Spinal cord (tissue), 10 donors: ENCODE data around the gene DISP2. TPM values are rescaled to one million over a fixed set of nuclear protein-coding genes. Genes with fewer than 3 reads are reported as not detected.
A peak's percentile ranks its signal among the peaks of the same experiment; 100 is the strongest.

ENCODE experiments used
- DNase-seq, 6 donors: peaks; one replicate each; pipeline versions ENCODE4 v3.0.0 to v3.0.0-alpha.2; 2013 to 2015; ENCODE audit warnings: low spot score in 6 of 6, low read depth in 4 of 6
- H3K27ac ChIP-seq: one replicate; pipeline ENCODE4 v1.5.1; 2013; ENCODE audit warnings: low read depth, low read length, control low read depth
- H3K27me3 ChIP-seq: one replicate; pipeline ENCODE4 v1.6.1; 2013; ENCODE audit warnings: low read length; ENCODE audit not compliant: control insufficient read depth, insufficient read depth
- H3K36me3 ChIP-seq: one replicate; pipeline ENCODE4 v1.6.1; 2013; ENCODE audit warnings: low read length; ENCODE audit not compliant: control insufficient read depth, insufficient read depth
- H3K4me1 ChIP-seq: one replicate; pipeline ENCODE4 v1.6.1; 2013; ENCODE audit warnings: low read length; ENCODE audit not compliant: control insufficient read depth, insufficient read depth
- H3K4me3 ChIP-seq: one replicate; pipeline ENCODE4 v1.5.1; 2013; ENCODE audit warnings: low read depth, low read length, control low read depth
- H3K9me3 ChIP-seq: one replicate; pipeline ENCODE4 v1.6.1; 2013; ENCODE audit warnings: low read length; ENCODE audit not compliant: control insufficient read depth, insufficient read depth
- WGBS: methylation state at CpG from one replicate; pipeline ENCODE4 v1.1.5; 2013; ENCODE audit warnings: missing lambda C conversion rate; ENCODE audit not compliant: insufficient coverage; 5-methylcytosine and 5-hydroxymethylcytosine counted together
- polyA plus RNA-seq, 2 donors: library from polyadenylated mRNA; unstranded; fragments of 120-200 nt; gene quantifications; one replicate each; pipeline ENCODE4 v1.2.1, GENCODE V29; 2013; ENCODE audit not compliant: insufficient read length in 2 of 2
- total RNA-seq, 2 donors: library from RNA; depleted of rRNA in 1 of 2; stranded (reverse); fragments of 120-200 nt in 1 of 2; fragments of >200 nt in 1 of 2; gene quantifications; one replicate each; pipeline versions ENCODE4 v1.2.3 to v1.2.4, GENCODE V29; 2013 to 2014
- donor health status: healthy.

The DISP2 gene
- total and polyA plus RNA-seq, 4 donors = 7.8 to 43.8 (median 20.9) TPM

DNA sequence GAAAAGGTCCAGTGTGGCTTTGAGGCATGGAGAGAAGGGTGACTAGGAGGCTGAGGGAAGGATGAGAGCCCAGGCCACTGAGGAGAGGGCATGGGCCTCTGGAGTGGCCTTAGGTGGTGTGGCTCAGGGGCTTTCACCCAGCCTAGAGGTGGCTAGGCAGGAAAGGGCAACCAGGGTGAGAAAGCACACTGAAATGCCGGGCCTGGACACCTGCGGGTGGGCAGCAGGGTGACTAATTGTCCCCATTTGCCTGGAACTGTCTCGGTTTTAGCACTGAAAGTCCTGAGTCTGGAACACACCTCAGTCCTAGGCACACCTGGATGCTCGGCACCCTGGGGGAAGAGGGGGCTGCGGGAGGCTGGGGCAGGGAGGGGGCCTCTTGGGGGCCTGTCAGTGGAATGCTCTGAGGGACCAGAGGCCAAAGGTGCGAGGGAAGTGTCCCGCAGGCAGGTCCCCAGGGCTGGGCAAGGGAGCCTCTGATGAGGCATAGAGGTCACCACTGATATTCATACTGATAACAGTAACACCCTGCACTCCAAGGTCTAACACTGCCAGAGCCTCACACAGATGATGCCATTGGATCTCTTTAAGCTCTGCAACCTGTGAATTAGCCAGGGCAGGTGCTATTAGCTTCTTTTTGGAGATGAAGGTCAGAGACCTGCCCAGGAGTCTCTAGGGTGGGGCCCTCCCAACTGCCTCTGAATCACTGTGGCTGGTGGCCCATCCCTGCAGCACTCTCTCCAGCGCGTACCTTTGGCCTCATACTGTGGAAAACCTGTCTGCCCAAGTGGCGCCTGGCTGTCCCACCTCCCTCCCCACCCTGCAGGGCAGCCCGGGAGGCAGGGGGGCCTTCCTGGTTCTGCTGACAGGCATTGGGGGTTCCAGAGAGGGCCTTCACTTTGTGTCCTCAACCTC is 10.2 kb upstream of the DISP2 start:
- no peak for DNase-seq
- Histone ChIP-seq H3K27me3 (no peaks in the 10 kb centered on the region), H3K9me3 (no peaks in the 10 kb centered on the region), H3K27ac (no peak overlapping the region), H3K4me3 (no peak overlapping the region), H3K36me3 (no peaks in the 10 kb centered on the region), H3K4me1 (peaks cover 19% of the 10 kb centered on the region)
- WGBS = 91% methylated on average over 11 of the region's 11 CpGs

DNA sequence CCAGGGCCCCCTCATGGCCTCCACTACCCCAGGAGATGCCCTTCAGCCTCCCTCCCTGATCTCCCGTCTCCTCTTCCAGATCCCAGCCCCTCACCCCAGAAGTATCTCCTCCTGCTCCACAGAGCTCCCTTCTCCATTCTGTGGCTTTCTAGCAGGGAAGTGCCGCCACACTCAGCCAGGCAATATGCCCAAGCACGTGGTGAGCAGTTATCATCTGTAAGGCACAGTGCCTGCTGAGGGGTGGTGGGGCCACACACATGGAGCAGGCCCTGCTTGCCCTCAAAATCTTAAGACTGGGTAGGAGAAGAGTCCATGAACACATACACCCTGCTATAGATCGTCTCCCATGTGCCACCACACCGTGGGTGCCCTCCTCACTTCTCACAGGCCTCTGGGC is 9.5 kb upstream of the DISP2 start:
- H3K36me3 ChIP-seq = no peaks in the 10 kb centered on the region
- H3K4me3 ChIP-seq = no peak overlapping the region
- no peak for DNase-seq
- no peaks in the 10 kb centered on the region for H3K9me3 ChIP-seq
- peaks cover 14% of the 10 kb centered on the region for H3K4me1 ChIP-seq
- no peaks in the 10 kb centered on the region for H3K27me3 ChIP-seq
- no peak overlapping the region for H3K27ac ChIP-seq
- 93% methylated on average over 4 of the region's 5 CpGs for WGBS

DNA sequence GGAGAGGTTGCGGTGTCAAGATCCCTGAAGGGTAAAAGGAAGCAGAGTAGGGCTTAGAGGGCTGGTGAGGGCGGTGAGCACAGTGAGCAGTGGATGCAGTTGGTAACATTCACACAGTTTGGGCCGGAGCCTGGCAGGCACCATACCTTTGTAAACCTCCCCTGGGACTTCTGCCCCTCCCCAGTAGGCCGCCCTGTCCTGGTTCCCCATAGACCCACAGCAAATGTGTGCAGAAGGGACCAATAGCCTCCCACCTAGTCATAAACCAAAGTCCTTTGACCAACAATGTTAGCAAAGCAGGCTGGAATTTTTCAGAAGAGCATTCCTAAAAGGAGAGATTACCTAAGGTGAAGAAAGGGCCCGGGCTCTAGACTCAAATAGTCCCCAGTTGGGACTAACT is 8.9 kb upstream of the DISP2 start:
- H3K27ac ChIP-seq = no peak overlapping the region
- 94% methylated on average over 4 of the region's 5 CpGs for WGBS

DNA sequence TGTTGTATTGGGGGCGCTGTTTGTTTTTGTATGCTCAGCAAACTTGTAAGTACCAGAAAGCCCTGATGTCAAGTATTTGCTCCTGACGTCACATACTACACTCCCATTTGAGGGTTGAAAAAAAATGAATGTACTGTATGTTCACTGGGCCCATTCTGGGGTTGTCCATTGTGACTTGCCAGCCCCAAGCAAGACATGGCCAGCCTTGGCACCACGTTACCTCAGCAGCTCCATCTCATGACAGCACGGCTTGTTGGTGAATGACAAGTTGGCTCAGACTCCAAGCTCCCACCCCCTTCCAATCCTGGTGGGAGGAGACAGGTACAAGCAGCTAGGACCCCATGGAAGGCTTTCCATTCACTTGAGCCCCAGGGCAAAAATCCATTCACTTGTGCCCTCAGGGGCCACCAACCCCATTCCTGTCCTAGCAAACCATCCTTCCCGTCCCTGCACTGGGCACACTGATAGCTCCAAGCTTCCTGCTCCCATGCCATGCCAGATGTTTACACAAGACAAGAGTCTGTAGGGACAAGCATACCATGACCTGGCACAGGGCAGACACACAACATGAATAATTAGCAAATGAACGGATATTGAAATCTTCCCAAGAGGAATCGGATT is 5.6 kb upstream of the DISP2 start:
- no peak for DNase-seq
- no peaks in the 10 kb centered on the region for H3K36me3 ChIP-seq
- H3K9me3 ChIP-seq = no peaks in the 10 kb centered on the region
- no peak overlapping the region for H3K27ac ChIP-seq
- H3K4me3 ChIP-seq = no peak overlapping the region
- H3K4me1 ChIP-seq = peaks cover 21% of the 10 kb centered on the region
- no peaks in the 10 kb centered on the region for H3K27me3 ChIP-seq
- 81% methylated on average over 4 of the region's 7 CpGs for WGBS

More for the DNA sequence above, 8.9 kb upstream of the DISP2 start:
- DNase-seq = no peak
- no peaks in the 10 kb centered on the region for H3K9me3 ChIP-seq
- no peaks in the 10 kb centered on the region for H3K36me3 ChIP-seq
- H3K4me1 ChIP-seq = peaks cover 21% of the 10 kb centered on the region
- no peak overlapping the region for H3K4me3 ChIP-seq
- no peaks in the 10 kb centered on the region for H3K27me3 ChIP-seq

DNA sequence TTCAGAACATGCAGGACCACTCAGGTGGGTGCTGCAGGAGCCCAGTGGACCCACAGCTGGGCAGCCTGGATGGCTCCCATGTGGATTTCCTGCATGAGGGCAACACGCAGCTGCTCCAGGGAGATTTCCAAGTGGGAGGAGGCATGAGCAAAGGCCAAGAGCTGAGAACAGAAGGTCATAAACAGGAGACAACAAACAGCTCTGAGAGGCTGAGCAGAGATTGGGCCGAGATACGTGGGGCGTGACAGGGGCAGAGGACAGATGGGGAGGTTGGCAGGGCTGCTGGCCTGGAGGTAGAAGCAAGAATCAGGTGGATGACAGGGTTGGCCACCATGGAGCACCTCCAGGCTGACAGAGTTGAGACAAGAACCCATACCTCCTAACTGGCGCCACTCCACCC is 4.3 kb upstream of the DISP2 start:
- DNase-seq = no peak
- Histone ChIP-seq H3K9me3 (no peaks in the 10 kb centered on the region), H3K36me3 (no peaks in the 10 kb centered on the region), H3K4me1 (peaks cover 31% of the 10 kb centered on the region), H3K27me3 (no peaks in the 10 kb centered on the region), H3K4me3 (no peak overlapping the region), H3K27ac (no peak overlapping the region)
- WGBS = 68% methylated on average over 5 of the region's 5 CpGs

DNA sequence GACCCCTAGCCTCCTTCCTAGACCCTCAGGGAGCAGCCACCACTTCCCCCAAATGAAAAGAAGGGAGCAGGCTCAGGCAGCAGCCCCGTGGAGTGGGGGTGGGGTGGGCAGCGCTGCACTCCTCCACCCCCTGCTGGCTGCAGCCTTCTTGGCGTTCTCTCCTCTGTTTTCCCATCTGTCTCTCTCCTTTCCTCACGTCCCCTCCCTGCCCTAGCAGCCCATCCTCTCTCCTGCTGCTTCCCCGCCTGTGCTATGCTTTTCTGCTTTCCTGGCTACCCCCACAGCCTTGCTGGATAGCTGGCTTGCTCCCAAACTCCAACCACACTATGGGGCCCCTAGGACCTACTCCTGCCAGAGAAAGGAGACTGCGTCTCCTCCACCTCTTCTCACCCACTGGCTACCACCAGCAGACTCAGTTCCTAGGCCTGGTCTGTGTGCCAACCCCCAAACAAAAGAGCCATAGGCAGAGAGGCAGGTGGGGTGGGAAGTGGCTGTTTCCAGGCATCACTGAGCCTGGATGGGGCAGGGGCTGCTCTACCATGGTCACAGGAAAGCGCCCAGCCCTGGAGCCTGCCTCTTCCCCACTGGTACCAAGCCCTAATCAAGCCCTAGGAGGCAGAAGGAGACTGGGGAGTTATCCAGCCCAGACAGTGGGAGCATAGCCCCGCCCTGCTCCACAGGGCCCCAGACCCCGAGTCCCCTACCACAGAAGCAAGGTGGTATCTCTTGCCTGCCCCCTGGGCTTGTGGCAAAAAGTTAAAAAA is 3.4 kb upstream of the DISP2 start:
- Histone ChIP-seq H3K4me1 (peaks cover 38% of the 10 kb centered on the region), H3K36me3 (no peaks in the 10 kb centered on the region), H3K9me3 (no peaks in the 10 kb centered on the region), H3K27me3 (no peaks in the 10 kb centered on the region), H3K27ac (no peak overlapping the region), H3K4me3 (no peak overlapping the region)
- 16% methylated on average over 5 of the region's 9 CpGs for WGBS
- peak in 2 of 6 donors; percentile 92 to 96 for DNase-seq

DNA sequence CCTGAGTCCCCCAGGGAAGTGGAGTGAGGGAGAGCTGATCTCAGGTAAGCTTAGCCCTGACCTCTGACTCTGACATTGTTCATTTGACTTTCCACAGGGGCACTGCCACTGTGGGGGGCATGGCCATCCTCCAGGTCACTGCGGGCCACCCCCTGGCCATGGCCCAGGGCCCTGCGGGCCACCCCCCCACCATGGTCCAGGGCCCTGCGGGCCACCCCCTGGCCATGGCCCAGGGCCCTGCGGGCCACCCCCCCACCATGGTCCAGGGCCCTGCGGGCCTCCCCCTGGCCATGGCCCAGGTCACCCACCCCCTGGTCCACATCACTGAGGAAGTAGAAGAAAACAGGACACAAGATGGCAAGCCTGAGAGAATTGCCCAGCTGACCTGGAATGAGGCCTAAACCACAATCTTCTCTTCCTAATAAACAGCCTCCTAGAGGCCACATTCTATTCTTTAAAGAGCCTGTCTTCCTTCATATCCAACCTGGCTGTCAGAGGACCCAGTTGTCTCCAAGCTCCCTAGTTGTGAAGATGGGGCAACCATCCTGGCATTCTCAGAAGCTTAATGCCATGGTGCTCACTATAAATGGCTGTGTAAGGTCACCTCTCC is 1.9 kb upstream of the DISP2 start:
- no peak overlapping the region for H3K27ac ChIP-seq
- no peak overlapping the region for H3K4me3 ChIP-seq
- WGBS = 100% methylated on average over 1 of the region's 5 CpGs
- H3K4me1 ChIP-seq = peaks cover 41% of the 10 kb centered on the region
- H3K9me3 ChIP-seq = no peaks in the 10 kb centered on the region
- no peaks in the 10 kb centered on the region for H3K27me3 ChIP-seq
- DNase-seq = no peak
- peaks cover 3% of the 10 kb centered on the region for H3K36me3 ChIP-seq

DNA sequence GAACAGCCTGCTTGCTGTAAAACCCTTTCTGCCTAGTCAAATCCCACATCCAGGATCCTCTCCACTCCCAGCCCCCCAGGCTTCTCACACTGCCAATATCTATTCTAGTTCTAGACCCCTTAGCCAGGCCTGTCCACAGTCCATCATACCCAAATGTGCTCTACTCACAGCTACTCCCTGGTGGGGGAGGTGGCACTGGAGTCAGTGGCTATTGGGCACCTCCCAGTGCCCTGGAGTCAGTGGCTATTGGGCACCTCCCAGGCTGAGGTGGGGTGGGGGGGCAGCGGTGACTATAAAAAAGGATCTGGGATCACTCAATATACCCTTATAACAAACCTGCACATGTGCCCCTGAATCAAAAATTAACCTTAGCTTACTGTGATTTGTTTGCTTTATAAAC is 773 bp upstream of the DISP2 start:
- H3K4me3 ChIP-seq = no peak overlapping the region
- H3K27me3 ChIP-seq = no peaks in the 10 kb centered on the region
- no peak overlapping the region for H3K27ac ChIP-seq
- peaks cover 41% of the 10 kb centered on the region for H3K4me1 ChIP-seq
- DNase-seq = no peak
- H3K9me3 ChIP-seq = no peaks in the 10 kb centered on the region
- peaks cover 8% of the 10 kb centered on the region for H3K36me3 ChIP-seq
- WGBS = no CpG with 5 or more reads among the region's 1 CpG
